GM23338 (cell line): ENCODE results near the gene UPF3B.

Experiments
- JUNB ChIP-seq: IDR thresholded peaks from one replicate; pipeline ENCODE4 v1.6.1; 2016; ENCODE audit warnings: antibody characterized with exemption; ENCODE audit not compliant: unreplicated experiment
- POLR2AphosphoS5 ChIP-seq: IDR thresholded peaks from 2 replicates; pipeline ENCODE4 v1.6.1; 2016; ENCODE audit warnings: antibody characterized with exemption, low read depth
- ZNF331 ChIP-seq: fragments of 250-450 bp; sonication (Bioruptor Pico); IDR thresholded peaks from 2 replicates; pipeline ENCODE4 v1.5.0; 2020; ENCODE audit warnings: low read depth, mild to moderate bottlenecking, moderate library complexity
- TF ChIP-seq, protein P1 (sequence below), 2 experiments: fragments of 200-600 bp in 1 of 2; sonication (generic) in 1 of 2; conservative IDR thresholded peaks; 2 replicates each; pipeline versions ENCODE4 v1.5.1 to v1.6.1; 2016 to 2017; ENCODE audit warnings: antibody characterized with exemption in 2 of 2, low read depth in 2 of 2, mild to moderate bottlenecking in 2 of 2, moderate library complexity in 1 of 2
- TF ChIP-seq, protein P2 (sequence below): IDR thresholded peaks from one replicate; pipeline ENCODE4 v1.6.1; 2018; ENCODE audit warnings: antibody characterized with exemption; ENCODE audit not compliant: unreplicated experiment

DNA sequence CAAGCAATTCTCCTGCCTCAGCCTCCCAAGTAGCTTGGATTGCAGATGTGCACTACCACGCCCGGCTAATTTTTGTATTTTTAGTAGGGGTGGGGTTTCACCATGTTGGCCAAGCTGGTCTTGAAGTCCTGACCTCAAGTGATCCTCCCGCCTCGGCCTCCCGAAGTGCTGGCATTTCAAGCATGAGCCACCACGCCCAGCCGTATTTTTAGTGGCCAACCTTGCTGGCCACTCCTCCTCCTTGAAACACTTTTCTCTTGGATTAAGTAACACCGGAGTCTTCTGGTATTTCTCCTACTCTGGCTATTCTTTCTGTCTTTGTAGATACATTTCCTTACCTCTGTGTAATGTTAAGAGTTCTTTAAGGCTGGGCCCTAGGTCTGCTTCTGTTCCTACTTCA lies 50.2 kb downstream of the UPF3B start:
- TF ChIP-seq POLR2AphosphoS5 (no peak), ZNF331 (no peak), JUNB (no peak)
- TF ChIP-seq, protein P1, sequence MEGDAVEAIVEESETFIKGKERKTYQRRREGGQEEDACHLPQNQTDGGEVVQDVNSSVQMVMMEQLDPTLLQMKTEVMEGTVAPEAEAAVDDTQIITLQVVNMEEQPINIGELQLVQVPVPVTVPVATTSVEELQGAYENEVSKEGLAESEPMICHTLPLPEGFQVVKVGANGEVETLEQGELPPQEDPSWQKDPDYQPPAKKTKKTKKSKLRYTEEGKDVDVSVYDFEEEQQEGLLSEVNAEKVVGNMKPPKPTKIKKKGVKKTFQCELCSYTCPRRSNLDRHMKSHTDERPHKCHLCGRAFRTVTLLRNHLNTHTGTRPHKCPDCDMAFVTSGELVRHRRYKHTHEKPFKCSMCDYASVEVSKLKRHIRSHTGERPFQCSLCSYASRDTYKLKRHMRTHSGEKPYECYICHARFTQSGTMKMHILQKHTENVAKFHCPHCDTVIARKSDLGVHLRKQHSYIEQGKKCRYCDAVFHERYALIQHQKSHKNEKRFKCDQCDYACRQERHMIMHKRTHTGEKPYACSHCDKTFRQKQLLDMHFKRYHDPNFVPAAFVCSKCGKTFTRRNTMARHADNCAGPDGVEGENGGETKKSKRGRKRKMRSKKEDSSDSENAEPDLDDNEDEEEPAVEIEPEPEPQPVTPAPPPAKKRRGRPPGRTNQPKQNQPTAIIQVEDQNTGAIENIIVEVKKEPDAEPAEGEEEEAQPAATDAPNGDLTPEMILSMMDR (conservative IDR thresholded peaks at IDR 0.05; ENCODE audit: low read depth in 2 of 2) = no peak
- TF ChIP-seq, protein P2, sequence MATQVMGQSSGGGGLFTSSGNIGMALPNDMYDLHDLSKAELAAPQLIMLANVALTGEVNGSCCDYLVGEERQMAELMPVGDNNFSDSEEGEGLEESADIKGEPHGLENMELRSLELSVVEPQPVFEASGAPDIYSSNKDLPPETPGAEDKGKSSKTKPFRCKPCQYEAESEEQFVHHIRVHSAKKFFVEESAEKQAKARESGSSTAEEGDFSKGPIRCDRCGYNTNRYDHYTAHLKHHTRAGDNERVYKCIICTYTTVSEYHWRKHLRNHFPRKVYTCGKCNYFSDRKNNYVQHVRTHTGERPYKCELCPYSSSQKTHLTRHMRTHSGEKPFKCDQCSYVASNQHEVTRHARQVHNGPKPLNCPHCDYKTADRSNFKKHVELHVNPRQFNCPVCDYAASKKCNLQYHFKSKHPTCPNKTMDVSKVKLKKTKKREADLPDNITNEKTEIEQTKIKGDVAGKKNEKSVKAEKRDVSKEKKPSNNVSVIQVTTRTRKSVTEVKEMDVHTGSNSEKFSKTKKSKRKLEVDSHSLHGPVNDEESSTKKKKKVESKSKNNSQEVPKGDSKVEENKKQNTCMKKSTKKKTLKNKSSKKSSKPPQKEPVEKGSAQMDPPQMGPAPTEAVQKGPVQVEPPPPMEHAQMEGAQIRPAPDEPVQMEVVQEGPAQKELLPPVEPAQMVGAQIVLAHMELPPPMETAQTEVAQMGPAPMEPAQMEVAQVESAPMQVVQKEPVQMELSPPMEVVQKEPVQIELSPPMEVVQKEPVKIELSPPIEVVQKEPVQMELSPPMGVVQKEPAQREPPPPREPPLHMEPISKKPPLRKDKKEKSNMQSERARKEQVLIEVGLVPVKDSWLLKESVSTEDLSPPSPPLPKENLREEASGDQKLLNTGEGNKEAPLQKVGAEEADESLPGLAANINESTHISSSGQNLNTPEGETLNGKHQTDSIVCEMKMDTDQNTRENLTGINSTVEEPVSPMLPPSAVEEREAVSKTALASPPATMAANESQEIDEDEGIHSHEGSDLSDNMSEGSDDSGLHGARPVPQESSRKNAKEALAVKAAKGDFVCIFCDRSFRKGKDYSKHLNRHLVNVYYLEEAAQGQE = no peak
